Stimulated activated CD4-positive, alpha-beta T cell treated with anti-CD3 and anti-CD28 coated beads, Interleukin-4, amount 100 ng/mL, for 48 hours (primary cell): ENCODE data around the gene ZC3H7B.

ENCODE experiments used
- DNase-seq, 2 donors: peaks; one replicate each; pipeline ENCODE4 v3.0.0-alpha.2; 2020; ENCODE audit warnings: low read depth in 2 of 2

ZC3H7B gene

DNA sequence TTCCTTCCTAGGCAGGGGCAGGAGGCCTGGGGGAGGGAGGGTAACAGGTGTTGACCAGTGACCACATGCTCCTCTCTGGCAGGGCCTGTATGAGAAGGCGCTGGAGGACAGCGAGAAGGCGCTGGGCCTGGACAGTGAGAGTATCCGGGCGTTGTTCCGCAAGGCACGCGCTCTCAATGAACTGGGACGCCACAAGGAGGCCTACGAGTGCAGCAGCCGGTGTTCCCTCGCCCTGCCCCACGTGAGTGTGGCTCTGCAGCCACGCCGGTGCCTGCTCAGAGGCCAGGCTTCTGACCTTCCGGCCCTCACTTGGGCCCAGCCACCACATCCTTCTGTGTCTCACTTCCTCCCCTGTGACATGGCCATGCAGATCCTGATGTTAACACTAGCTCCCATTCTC is 25.8 kb downstream of the ZC3H7B start:
- DNase-seq: no peak

- DNase-seq: no peak
Observed at GRCh38 chr22:41330169-41330568, 28.8 kb downstream of the ZC3H7B start.

DNA sequence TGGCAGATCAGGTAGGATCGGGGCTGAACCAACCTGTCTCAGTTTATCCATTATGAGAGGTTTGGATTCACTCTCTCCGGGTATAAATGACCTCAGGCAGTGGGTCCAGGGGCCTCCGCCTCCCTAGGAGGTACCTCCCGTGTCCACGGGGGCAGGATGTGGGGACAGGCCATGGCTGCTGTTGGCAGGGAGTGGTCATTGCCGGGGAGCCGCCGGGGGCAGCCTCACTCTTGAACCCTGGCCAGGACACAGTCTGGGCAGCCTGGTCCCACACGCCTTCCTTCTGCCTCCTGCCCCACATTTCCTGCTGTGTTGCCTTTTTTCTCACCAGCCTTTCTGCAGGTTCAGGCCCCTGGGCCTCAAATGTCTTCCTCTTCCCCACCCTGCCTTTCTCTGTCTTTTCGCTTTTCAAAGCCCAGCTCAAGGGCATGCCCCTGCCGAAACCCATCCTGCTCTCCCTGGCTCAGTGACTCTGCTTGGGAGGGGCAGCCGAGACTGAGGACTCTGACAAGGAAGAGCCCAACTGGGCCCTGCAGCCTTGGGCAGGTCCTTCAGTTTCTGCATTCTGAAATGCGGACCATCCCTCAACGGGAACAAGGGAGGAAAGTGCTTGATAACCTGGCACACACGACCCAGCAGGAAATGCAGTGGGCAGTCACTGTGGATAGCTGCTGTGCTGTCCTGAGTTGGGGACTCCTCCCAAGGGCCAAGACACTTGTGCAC is 31.1 kb downstream of the ZC3H7B start:
- no peak for DNase-seq

- DNase-seq: no peak
Observed at GRCh38 chr22:41333806-41334205, 32.5 kb downstream of the ZC3H7B start.

- DNase-seq: no peak
Observed at GRCh38 chr22:41334215-41334614, 32.9 kb downstream of the ZC3H7B start.

DNA sequence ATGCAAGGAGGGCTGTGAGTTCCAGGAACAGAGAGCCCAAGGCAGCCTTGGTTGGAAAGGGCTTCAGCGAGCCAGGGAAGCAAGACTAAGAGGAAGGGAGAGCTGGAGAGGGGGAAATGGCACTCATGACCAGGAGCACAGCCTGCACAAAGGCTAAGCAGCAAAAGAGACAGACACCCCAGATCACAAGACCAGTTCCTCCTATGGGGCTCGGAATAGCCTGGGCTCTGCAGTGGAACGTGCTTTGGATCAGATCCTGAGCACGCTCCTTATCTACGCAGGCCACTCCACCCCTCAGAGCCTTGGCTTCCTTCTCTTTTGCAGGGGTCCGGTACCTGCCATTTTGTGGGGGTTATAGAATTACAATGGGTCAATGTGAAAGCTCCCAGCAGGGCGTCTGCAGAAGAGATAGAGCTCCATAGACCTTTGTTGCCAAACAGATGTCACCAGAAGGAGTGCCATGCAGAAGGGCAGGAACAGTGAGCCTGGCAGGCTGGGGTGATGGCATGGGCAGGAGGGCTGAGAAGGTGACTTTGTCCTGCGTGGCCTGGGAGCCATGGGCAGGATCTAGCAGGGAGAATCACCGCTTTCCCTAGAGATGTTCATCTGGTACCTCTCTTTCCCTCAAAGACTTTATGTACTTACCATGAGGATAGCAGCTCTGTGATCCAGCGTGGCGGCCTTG is 33.8 kb downstream of the ZC3H7B start:
- no peak for DNase-seq

GRCh38 chr22:41338614-41339212 is 37.4 kb downstream of the ZC3H7B start:
- DNase-seq: no peak

DNA sequence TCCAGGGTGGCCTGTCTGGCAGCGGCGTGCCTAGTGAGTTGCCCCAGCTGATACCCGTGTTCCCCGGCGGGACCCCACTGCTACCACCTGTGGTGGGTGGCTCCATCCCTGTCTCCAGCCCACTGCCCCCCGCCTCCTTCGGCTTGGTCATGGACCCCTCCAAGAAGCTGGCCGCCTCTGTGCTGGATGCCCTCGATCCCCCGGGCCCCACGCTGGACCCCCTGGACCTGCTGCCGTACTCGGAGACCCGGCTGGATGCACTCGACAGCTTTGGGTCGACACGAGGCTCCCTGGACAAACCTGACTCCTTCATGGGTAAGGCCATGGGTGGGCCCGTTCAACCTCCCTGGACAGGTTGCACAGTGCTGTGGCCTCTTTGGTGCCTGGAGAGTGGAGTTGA is 38.5 kb downstream of the ZC3H7B start:
- no peak for DNase-seq

GRCh38 chr22:41340357-41340756 is 39.0 kb downstream of the ZC3H7B start:
- no peak for DNase-seq

- no peak for DNase-seq
Observed at GRCh38 chr22:41341012-41341411, 39.7 kb downstream of the ZC3H7B start.

- no peak for DNase-seq
Observed at GRCh38 chr22:41341990-41342389, 40.7 kb downstream of the ZC3H7B start.

GRCh38 chr22:41343300-41343699 is 42.0 kb downstream of the ZC3H7B start:
- DNase-seq: no peak

- no peak for DNase-seq
Observed at GRCh38 chr22:41343717-41344116, 42.4 kb downstream of the ZC3H7B start.

DNA sequence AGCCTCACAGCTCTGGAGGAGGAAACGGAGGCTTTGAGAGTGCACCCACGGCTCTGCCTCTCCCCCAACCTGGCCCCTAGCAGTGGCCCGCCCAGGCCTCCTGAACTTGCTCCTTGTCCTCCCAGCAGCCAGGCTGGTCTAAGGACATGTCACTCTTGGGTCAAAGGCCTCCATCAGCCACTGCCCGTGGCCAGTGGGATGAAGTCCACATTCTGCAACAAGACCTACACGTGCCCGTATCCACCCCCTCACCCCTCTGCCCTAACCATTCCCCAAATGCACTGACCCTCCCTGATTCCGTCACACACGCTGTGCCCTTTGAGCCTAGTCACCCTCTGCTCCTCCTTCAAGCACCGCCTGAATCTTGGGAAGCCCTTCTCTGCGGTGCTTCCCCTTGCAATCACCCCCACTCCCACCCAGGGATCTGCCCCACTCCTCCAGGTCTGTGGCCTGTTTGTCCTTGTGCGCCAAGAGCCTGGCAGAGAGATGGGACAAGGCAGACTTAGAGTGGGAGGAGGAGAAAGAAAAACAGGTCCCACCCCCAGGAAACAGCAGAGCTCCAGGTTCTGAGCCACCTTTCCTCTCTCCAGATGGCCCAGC is 43.0 kb downstream of the ZC3H7B start:
- no peak for DNase-seq

DNA sequence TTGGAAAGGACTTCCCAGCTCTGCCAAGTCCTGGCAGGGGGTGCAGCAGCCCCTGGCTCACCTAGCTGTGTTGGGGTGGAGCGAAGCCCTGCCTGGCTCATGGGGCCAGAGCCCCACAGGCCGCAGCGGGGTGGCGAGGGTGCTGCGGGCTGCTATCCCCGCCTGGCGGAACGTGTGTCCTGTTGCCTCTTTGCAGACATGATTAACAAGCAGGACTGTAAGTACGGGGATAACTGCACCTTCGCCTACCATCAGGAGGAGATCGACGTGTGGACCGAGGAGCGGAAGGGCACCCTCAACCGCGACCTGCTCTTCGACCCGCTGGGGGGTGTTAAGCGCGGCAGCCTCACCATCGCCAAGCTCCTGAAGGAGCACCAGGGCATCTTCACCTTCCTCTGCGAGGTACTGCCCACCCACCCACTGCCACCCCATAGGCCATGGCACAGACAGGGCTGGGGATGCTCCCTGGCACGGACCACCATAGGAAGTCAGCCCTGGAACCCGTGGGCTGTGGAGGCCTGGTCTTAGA is 44.5 kb downstream of the ZC3H7B start:
- DNase-seq: no peak

- DNase-seq: no peak
Observed at GRCh38 chr22:41347066-41347859, 45.9 kb downstream of the ZC3H7B start.

- no peak for DNase-seq
Observed at GRCh38 chr22:41348964-41349484, 47.7 kb downstream of the ZC3H7B start.

- DNase-seq: no peak
Observed at GRCh38 chr22:41350087-41350486, 48.8 kb downstream of the ZC3H7B start.

GRCh38 chr22:41351011-41351410 is 49.7 kb downstream of the ZC3H7B start:
- no peak for DNase-seq

GRCh38 chr22:41352058-41352457 is 50.7 kb downstream of the ZC3H7B start:
- DNase-seq: no peak

- no peak for DNase-seq
Observed at GRCh38 chr22:41353862-41354575, 52.7 kb downstream of the ZC3H7B start.
